ENCODE measurements around the gene CTIF.
A peak's percentile ranks its signal among the peaks of the same experiment; 100 is the strongest.

CTIF gene

DNA sequence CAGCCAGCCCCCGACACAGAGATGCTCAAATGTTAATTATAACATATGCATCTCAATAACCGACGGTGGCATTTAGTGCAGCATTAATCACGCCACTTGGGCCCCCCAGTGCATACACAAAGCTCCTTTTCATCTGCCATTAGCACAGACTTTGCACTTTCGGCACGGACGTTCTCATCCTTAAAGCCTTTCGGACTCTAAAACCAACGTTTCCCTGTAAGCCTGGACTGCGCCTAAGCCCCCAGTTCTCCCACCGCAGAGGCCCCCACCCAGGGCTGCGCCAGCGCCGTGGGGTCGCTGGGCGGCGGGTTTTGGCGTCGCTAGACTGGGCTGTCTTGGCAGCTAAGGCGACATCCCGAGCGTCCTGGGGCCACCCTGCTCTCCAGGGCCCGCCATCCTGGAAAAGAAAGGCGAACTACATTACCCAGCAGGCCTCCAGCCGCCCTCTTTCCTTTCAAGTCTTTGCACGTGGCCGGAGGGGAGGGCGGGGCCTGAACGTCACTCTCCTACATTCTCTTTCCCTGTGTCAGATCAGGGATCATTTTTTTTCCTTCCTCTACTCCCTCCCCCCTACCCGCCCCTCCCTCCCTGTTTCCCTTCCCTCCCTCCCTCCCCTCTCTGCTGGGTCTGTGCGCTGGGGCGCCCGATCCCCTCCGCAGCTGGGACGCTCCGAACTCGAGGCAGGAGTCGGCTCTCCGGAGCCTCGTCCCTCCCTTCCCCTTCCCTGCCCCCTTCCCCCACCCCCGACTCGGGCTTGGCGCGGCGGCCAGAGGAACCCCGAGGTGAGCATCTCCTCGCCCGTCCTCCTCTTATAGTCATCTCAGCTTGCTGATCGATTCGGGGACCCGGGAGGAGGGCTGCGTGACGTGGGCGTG is at the start of gene CTIF:
CTIF (plus strand) TSS at position 501 of the 875 bp plus-strand sequence. CDS start 80,535 bp downstream, outside the sequence.
- TF ChIP-seq EZH2phosphoT487 (IDR thresholded peaks at IDR 0.05; ENCODE audit: low read depth), result no peak
- TF ChIP-seq, protein P1, sequence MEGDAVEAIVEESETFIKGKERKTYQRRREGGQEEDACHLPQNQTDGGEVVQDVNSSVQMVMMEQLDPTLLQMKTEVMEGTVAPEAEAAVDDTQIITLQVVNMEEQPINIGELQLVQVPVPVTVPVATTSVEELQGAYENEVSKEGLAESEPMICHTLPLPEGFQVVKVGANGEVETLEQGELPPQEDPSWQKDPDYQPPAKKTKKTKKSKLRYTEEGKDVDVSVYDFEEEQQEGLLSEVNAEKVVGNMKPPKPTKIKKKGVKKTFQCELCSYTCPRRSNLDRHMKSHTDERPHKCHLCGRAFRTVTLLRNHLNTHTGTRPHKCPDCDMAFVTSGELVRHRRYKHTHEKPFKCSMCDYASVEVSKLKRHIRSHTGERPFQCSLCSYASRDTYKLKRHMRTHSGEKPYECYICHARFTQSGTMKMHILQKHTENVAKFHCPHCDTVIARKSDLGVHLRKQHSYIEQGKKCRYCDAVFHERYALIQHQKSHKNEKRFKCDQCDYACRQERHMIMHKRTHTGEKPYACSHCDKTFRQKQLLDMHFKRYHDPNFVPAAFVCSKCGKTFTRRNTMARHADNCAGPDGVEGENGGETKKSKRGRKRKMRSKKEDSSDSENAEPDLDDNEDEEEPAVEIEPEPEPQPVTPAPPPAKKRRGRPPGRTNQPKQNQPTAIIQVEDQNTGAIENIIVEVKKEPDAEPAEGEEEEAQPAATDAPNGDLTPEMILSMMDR (IDR thresholded peaks at IDR 0.05; ENCODE audit: low read depth, low read length), result no peak
- H3K4me1 ChIP-seq (ENCODE audit: low read length), result peaks cover 15% of the 10 kb centered on the region

DNA sequence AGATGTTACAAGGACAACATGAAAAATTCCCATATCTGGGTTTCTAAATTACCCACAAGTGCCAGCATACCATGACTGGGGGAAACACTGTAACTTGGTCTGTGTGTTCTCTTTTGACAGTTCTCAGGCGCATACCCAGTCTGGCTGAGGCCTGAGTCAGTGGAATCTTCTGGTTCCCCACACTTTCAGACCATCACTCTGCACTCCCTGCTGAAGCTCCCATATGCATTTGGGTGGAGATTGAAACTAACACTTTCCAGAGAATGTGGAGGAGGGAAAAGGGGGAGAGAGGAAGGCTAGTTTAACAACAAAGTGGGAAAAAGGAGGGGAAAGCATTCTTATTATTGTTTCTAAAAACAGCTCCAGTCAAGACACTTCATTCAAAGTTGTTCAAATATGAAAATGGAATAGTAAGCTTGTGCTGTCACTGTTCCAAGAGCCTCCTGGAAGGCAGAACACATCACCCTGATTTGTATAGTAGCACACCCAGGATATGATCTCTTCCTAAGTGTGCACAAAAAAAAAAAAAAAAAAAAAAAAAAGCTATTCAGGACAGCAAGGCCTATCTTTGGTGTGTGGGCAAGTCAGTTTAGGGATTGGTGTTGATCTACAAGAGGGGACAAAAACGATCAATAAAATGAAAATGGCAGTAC is 48.1 kb upstream of the CTIF start:
- no peaks in the 10 kb centered on the region for H3K79me2 ChIP-seq (ENCODE audit: low read length)
- no peak overlapping the region for H3K27ac ChIP-seq (ENCODE audit: low read length)
- H2AFZ ChIP-seq (ENCODE audit: low read depth, low read length), result no peak overlapping the region
- no peak overlapping the region for H3K4me2 ChIP-seq (ENCODE audit: low read length)
- H3K9ac ChIP-seq (ENCODE audit: low read length), result no peak overlapping the region
- no peak overlapping the region for H3K4me3 ChIP-seq (ENCODE audit: low read length)
- no peaks in the 10 kb centered on the region for H3K4me1 ChIP-seq (ENCODE audit: low read length)
- H3K27me3 ChIP-seq (ENCODE audit: low read depth, low read length), result peaks cover 55% of the 10 kb centered on the region
- no peaks in the 10 kb centered on the region for H3K9me3 ChIP-seq (ENCODE audit: insufficient read depth, low read length)
- H3K36me3 ChIP-seq (replicated peaks; ENCODE audit: low read depth, low read length), result no peaks in the 10 kb centered on the region
- TF ChIP-seq EZH2phosphoT487 (IDR thresholded peaks at IDR 0.05; ENCODE audit: low read depth), result no peak
- TF ChIP-seq, protein P1 (IDR thresholded peaks at IDR 0.05; ENCODE audit: low read depth, low read length), result no peak
- no peaks in the 10 kb centered on the region for H4K20me1 ChIP-seq (ENCODE audit: insufficient read depth, low read length)

More for the DNA sequence above, at the start of gene CTIF:
- H3K4me2 ChIP-seq (ENCODE audit: low read length), result peak within 1 kb of the TSS; percentile 90
- H3K9me3 ChIP-seq (ENCODE audit: insufficient read depth, low read length), result no peaks in the 10 kb centered on the region
- H3K9ac ChIP-seq (ENCODE audit: low read length), result peak within 1 kb of the TSS; percentile 70
- peaks cover 24% of the 10 kb centered on the region for H4K20me1 ChIP-seq (ENCODE audit: insufficient read depth, low read length)
- H3K27ac ChIP-seq (ENCODE audit: low read length), result no peak within 1 kb of the TSS
- H2AFZ ChIP-seq (ENCODE audit: low read depth, low read length), result peak within 1 kb of the TSS; percentile 98
- no peaks in the 10 kb centered on the region for H3K27me3 ChIP-seq (ENCODE audit: low read depth, low read length)
- H3K79me2 ChIP-seq (ENCODE audit: low read length), result peaks cover 28% of the 10 kb centered on the region
- peak within 1 kb of the TSS; percentile 83 for H3K4me3 ChIP-seq (ENCODE audit: low read length)
- no peaks in the 10 kb centered on the region for H3K36me3 ChIP-seq (replicated peaks; ENCODE audit: low read depth, low read length)

GRCh38 chr18:48492880-48493279 is 46.0 kb upstream of the CTIF start:
- Histone ChIP-seq H3K27ac (ENCODE audit: low read length) (no peak overlapping the region), H3K9me3 (ENCODE audit: insufficient read depth, low read length) (peaks cover 3% of the 10 kb centered on the region), H3K4me1 (ENCODE audit: low read length) (no peaks in the 10 kb centered on the region), H3K4me3 (ENCODE audit: low read length) (no peak overlapping the region), H3K27me3 (ENCODE audit: low read depth, low read length) (peaks cover 52% of the 10 kb centered on the region), H3K9ac (ENCODE audit: low read length) (no peak overlapping the region), H3K36me3 (replicated peaks; ENCODE audit: low read depth, low read length) (no peaks in the 10 kb centered on the region), H3K4me2 (ENCODE audit: low read length) (no peak overlapping the region), H2AFZ (ENCODE audit: low read depth, low read length) (no peak overlapping the region), H3K79me2 (ENCODE audit: low read length) (no peaks in the 10 kb centered on the region), H4K20me1 (ENCODE audit: insufficient read depth, low read length) (no peaks in the 10 kb centered on the region)
- TF ChIP-seq, protein P1 (IDR thresholded peaks at IDR 0.05; ENCODE audit: low read depth, low read length), result no peak
- TF ChIP-seq EZH2phosphoT487 (IDR thresholded peaks at IDR 0.05; ENCODE audit: low read depth), result no peak
